Smooth muscle cell (in vitro differentiated cells): Measurements from ENCODE around the gene MGLL. TPM values are rescaled to one million over a fixed set of nuclear protein-coding genes. Genes with fewer than 3 reads are reported as not detected.

Source experiments
- DNase-seq: peaks from one replicate; lab custom pipeline; 2025; ENCODE audit not compliant: unreplicated experiment; lab: John Stamatoyannopoulos, UW
- H2AFZ ChIP-seq: fragments of 200-600 bp; sonication (generic); 2 replicates; pipeline ENCODE4 v1.6.0; 2016; ENCODE audit warnings: antibody characterized with exemption, low read depth, mild to moderate bottlenecking
- H3F3A ChIP-seq: fragments of 200-600 bp; sonication (generic); 2 replicates; pipeline ENCODE4 v1.6.0; 2017; ENCODE audit warnings: antibody characterized with exemption, low read depth
- H3K27ac ChIP-seq: fragments of 200-600 bp; sonication (generic); 2 replicates; pipeline ENCODE4 v1.5.1; 2016; ENCODE audit warnings: low read depth, mild to moderate bottlenecking
- H3K27me3 ChIP-seq: fragments of 200-600 bp; sonication (generic); 2 replicates; pipeline ENCODE4 v1.6.1; 2016; ENCODE audit warnings: low read depth, mild to moderate bottlenecking
- H3K36me3 ChIP-seq: fragments of 200-600 bp; sonication (generic); 2 replicates; pipeline ENCODE4 v1.5.1; 2016; ENCODE audit warnings: low read depth
- H3K4me1 ChIP-seq: fragments of 200-600 bp; sonication (generic); 2 replicates; pipeline ENCODE4 v1.5.1; 2016; ENCODE audit warnings: low read depth
- H3K4me2 ChIP-seq: fragments of 200-600 bp; sonication (generic); 2 replicates; pipeline ENCODE4 v1.6.0; 2016; ENCODE audit warnings: mild to moderate bottlenecking
- H3K4me3 ChIP-seq: fragments of 200-600 bp; sonication (generic); 2 replicates; pipeline ENCODE4 v1.5.1; 2016; ENCODE audit warnings: mild to moderate bottlenecking
- H3K79me2 ChIP-seq: fragments of 200-600 bp; sonication (generic); 2 replicates; pipeline ENCODE4 v1.6.0; 2016; ENCODE audit warnings: low read depth, mild to moderate bottlenecking
- H3K9ac ChIP-seq: fragments of 200-600 bp; sonication (generic); 2 replicates; pipeline ENCODE4 v1.6.0; 2016; ENCODE audit warnings: low read depth
- H3K9me3 ChIP-seq: fragments of 200-600 bp; sonication (generic); replicated peaks from 2 replicates; pipeline ENCODE4 v1.5.1; 2016; ENCODE audit warnings: low read depth
- H4K20me1 ChIP-seq: fragments of 200-600 bp; sonication (generic); 2 replicates; pipeline ENCODE4 v1.6.0; 2016; ENCODE audit warnings: low read depth
- WGBS: methylation state at CpG from one replicate; pipeline ENCODE4 v1.1.7; 2016; ENCODE audit warnings: low lambda C conversion rate; 5-methylcytosine and 5-hydroxymethylcytosine counted together
- polyA plus RNA-seq: library from polyadenylated mRNA; unstranded; fragments of >200 nt; fragmentation: Nextera tagmentation; extraction: Ambion mirVana; gene quantifications from 2 replicates; pipeline ENCODE4 v1.2.1, GENCODE V29; 2016
- total RNA-seq: library from RNA; depleted of rRNA; stranded (reverse); fragments of >200 nt; gene quantifications from 2 replicates; pipeline ENCODE4 v1.2.3, GENCODE V29; 2014
- TF ChIP-seq, protein P1 (sequence below): fragments of 200-600 bp; sonication (generic); IDR thresholded peaks from 2 replicates; pipeline ENCODE4 v1.5.1; 2017; ENCODE audit warnings: borderline replicate concordance, mild to moderate bottlenecking, antibody characterized with exemption; ENCODE audit not compliant: insufficient read depth, poor library complexity, severe bottlenecking

The MGLL gene
- total and polyA plus RNA-seq, 2 experiments from 2014 or later, result 13.6 to 22.5 TPM

DNA sequence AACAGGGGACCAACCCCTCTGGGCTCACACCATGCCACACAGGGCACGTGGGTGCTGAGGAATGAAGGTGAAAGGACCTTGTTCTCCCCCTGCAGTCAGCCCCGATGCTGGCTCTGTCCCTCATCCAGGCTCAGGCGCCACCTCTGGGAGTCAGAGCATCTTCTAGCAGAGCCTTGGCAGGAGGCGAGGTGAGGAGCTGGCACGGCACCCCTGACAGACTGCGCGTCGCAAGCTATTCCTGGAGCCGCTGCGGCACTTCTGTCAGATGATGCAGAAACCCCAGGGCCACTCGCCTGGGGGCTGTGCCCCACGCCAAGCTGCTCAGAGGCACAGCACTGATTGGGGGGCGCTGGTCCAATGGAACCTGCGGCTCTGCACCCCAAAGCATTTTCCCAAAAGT is 62.0 kb downstream of the MGLL start:
- Histone ChIP-seq H3K79me2 (no peaks in the 10 kb centered on the region), H4K20me1 (no peaks in the 10 kb centered on the region), H2AFZ (no peak overlapping the region), H3K36me3 (no peaks in the 10 kb centered on the region), H3K4me2 (no peak overlapping the region), H3K4me1 (peaks cover 4% of the 10 kb centered on the region), H3F3A (no peaks in the 10 kb centered on the region), H3K27me3 (no peaks in the 10 kb centered on the region), H3K9ac (no peak overlapping the region), H3K27ac (no peak overlapping the region), H3K4me3 (no peak overlapping the region), H3K9me3 (no peaks in the 10 kb centered on the region)
- WGBS, result 93% methylated on average over 14 of the region's 14 CpGs
- TF ChIP-seq, protein P1, sequence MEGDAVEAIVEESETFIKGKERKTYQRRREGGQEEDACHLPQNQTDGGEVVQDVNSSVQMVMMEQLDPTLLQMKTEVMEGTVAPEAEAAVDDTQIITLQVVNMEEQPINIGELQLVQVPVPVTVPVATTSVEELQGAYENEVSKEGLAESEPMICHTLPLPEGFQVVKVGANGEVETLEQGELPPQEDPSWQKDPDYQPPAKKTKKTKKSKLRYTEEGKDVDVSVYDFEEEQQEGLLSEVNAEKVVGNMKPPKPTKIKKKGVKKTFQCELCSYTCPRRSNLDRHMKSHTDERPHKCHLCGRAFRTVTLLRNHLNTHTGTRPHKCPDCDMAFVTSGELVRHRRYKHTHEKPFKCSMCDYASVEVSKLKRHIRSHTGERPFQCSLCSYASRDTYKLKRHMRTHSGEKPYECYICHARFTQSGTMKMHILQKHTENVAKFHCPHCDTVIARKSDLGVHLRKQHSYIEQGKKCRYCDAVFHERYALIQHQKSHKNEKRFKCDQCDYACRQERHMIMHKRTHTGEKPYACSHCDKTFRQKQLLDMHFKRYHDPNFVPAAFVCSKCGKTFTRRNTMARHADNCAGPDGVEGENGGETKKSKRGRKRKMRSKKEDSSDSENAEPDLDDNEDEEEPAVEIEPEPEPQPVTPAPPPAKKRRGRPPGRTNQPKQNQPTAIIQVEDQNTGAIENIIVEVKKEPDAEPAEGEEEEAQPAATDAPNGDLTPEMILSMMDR, result no peak
- DNase-seq, result no peak

DNA sequence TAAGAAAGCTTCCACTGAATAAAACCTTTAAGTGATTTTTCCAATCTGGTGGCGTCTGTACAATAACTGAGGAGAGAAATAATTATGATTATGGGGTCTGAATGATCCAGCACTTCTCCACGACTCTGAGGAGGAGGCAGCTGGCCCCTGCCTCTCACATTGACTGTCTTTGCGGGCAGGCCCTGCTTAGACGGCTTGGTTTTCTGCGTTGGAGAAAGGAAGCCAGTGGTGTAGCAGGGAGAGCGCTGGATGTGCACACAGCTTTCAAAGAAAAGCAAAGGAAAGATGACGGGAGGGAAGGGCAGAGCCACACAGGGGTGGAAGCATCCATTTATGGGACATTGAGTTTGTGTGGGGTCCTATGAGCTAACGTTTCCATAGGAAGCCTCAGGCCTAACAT is 62.5 kb downstream of the MGLL start:
- Histone ChIP-seq H2AFZ (no peak overlapping the region), H3K27me3 (no peaks in the 10 kb centered on the region), H3K27ac (no peak overlapping the region), H3K4me2 (no peak overlapping the region), H3K9me3 (no peaks in the 10 kb centered on the region), H3K9ac (no peak overlapping the region), H3K4me1 (peaks cover 4% of the 10 kb centered on the region), H3K36me3 (no peaks in the 10 kb centered on the region), H3K79me2 (no peaks in the 10 kb centered on the region), H4K20me1 (no peaks in the 10 kb centered on the region), H3K4me3 (no peak overlapping the region), H3F3A (no peaks in the 10 kb centered on the region)
- WGBS, result 88% methylated on average over 8 of the region's 8 CpGs
- DNase-seq, result no peak
- TF ChIP-seq, protein P1, result no peak

DNA sequence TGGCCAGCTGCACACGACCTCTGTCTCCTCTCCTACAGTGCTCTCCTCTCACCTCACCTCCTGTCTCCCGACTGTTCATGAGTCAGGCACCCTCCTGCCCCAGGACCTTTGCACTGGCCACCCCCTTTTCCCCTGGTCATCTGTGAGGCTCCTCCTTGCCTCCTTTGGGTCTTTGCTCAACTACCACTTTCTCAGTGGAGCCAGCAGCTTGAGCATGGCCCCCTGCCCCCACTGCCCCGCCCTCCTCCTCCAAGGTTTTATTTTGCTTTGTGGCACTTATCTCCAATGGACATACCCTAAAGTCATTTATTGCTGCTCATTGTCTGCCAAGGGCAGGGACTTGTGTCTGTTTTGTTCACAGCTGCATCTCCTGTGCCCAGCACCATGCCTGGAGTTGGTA is 64.3 kb downstream of the MGLL start:
- H4K20me1 ChIP-seq, result no peaks in the 10 kb centered on the region
- H2AFZ ChIP-seq, result no peak overlapping the region
- H3K79me2 ChIP-seq, result no peaks in the 10 kb centered on the region
- H3K36me3 ChIP-seq, result no peaks in the 10 kb centered on the region
- no peaks in the 10 kb centered on the region for H3K27me3 ChIP-seq
- no peak overlapping the region for H3K4me3 ChIP-seq
- no peak overlapping the region for H3K27ac ChIP-seq
- no peaks in the 10 kb centered on the region for H3K9me3 ChIP-seq
- no peak overlapping the region for H3K9ac ChIP-seq
- no peak for DNase-seq
- no peak overlapping the region for H3K4me2 ChIP-seq
- 85% methylated on average over 3 of the region's 3 CpGs for WGBS
- peaks cover 4% of the 10 kb centered on the region for H3K4me1 ChIP-seq
- no peaks in the 10 kb centered on the region for H3F3A ChIP-seq
- TF ChIP-seq, protein P1, result no peak

DNA sequence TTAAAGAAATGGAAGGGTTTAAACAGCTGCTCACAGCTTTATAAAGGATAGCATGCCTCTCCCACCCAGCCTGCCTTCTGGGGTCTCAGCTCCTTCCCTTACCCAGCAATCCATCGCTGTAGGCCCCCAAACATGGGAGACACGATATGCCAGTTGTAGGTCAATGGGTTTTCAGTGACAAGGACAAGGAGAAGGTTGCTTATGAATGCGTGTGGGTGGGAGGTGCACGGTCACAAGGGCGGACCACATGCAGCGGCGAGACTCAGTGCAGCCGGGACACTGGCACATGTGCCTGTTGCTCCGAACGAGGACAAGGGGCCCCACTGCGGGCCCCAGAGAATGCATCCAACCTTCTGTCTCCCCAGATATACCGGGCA is 67.0 kb downstream of the MGLL start:
- Histone ChIP-seq H3K9ac (no peak overlapping the region), H3K27ac (no peak overlapping the region), H3K4me1 (no peaks in the 10 kb centered on the region), H3K4me3 (no peak overlapping the region), H3K9me3 (no peaks in the 10 kb centered on the region), H3K36me3 (no peaks in the 10 kb centered on the region), H3K79me2 (no peaks in the 10 kb centered on the region), H2AFZ (no peak overlapping the region), H3K4me2 (no peak overlapping the region), H3F3A (no peaks in the 10 kb centered on the region), H4K20me1 (no peaks in the 10 kb centered on the region), H3K27me3 (no peaks in the 10 kb centered on the region)
- TF ChIP-seq, protein P1, result no peak
- no peak for DNase-seq
- 93% methylated on average over 12 of the region's 12 CpGs for WGBS
